Fibroblast of peridontal ligament (primary cell): ENCODE measurements around the gene RASA3.
"Not testable (repeated sequence)": the region's sequence is repeated elsewhere in the genome, so short reads cannot be mapped to it uniquely, and the experiment has no call there.

ENCODE experiments used
- DNase-seq: peaks from one replicate; pipeline ENCODE4 v3.0.0-alpha.2; 2010; ENCODE audit errors: extremely low read depth

Gene RASA3

DNA sequence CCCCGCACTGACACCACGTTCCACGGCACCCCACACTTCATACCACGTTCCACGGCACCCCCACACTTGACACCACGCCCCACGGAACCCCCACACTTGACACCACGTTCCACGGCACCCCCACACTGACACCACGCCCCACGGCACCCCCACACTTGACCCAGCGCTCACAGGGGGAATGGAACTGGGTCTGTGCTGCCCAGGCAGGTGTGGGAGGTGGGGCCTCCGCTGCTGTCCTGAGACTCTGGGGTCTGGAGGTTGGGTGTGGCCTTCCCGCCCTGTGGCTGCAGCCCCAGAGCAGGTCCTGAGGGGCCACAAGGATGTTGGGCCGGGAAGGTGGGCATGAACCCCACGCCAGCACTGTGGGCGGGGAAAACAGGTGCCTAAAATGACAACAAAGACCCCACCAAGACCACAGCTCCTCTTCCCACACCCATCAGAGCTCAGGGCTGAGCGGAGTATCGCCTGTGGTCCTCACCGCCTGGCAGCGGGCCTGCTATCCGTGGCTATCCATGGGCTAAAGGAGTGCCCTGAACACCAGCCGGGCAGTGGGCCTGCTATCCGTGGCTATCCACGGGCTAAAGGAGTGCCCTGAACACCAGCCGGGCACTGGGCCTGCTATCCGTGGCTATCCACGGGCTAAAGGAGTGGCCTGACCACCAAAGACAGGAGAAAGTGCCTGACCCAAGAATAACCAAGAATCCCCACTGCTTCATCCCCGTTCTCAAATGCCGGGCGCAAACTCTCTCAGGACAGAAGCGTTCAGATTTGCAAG lies 98.7 kb downstream of the RASA3 start:
- no peak for DNase-seq

DNA sequence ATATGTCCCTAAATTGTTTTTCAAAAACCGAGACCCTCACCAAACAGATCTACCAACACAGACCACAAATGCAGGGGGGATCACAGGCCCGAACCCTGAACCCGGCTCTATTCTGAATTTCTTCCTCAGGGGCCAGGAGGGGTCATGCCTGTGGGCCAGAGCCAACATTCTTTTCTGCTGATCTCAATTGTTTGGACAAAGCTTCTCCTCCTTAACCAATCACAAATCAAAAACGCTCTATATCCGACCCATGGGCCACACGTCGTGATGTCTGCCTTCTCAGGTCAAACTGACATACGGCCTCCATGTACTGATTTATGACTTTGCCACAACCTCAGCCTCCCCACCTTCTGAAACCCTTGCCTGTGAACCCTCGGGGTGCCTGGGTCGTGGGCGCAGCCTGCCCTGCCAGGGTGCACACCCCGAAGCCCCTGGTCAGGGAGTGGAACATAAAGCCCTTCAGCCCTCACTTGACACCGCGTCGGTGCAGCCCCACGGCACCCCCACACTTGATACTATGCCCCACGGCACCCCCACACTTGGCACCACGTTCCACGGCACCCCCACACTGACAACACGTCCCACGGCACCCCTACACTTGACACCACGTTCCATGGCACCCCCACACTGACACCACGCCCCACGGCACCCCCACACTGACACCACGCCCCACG lies 100.2 kb downstream of the RASA3 start:
- DNase-seq: peak; percentile 62

DNA sequence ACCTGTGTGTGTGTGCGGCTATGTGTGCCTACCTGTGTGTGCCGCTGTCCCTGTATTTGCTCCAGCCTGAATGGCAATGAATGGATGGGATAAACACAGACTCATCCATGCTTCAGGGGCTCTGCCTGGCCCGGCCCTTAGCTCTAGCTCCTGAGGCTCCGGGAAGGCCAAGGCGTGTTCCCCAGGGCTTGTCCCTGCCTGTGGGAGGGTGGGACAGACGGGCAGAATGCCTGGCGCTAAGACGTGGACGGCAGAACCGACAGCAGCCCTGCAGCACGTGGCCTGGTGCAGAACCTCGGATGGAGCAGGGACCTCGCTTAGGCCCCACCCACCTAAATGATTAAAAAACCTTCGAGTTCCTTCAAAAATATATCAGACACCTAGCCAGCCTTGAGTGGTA lies 100.8 kb downstream of the RASA3 start:
- no peak for DNase-seq

DNA sequence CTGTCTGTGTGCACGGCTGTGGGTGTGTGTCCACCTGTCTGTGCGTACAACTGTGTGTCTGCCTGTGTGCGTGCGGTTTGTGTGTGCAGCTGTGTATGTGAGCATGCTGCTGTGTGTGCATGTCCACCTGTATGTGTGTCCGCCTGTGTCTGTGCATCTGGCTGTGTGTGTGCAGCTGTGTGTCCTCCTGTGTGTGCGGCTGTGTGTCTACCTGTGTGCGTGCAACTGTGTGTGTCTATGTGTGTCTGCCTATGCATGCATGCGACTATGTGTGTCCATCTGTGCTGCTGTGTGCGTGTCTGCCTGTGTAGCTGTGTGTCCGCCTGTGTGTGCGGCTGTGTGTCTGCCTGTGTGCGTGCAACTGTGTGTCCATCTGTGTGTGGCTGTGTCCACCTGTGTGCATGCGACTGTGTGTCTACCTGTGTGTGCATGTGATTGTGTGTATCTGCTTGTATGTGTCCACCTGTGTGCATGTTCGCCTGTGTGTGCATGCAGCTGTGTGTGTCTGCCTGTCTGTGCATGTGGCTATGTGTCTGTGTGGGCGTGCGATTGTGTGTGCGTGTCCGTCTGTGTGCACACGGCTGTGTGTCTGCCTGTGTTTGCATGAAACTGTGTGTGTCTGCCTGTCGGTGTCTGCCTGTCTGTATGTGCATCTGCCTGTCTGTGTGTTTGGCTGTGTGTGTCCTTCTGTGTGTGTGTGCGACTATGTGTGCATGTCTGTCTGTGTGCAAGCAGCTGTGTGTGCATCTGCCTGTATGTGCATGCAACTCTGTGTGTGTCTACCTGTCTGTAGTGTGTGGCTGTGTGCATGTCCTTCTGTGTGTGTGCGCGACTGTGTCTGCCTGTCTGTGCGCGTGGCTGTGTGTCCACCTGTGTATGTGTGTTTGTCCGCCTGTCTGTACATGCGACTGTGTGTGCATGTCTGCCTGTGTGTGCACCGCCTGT lies 101.5 kb downstream of the RASA3 start:
- no peak for DNase-seq

DNA sequence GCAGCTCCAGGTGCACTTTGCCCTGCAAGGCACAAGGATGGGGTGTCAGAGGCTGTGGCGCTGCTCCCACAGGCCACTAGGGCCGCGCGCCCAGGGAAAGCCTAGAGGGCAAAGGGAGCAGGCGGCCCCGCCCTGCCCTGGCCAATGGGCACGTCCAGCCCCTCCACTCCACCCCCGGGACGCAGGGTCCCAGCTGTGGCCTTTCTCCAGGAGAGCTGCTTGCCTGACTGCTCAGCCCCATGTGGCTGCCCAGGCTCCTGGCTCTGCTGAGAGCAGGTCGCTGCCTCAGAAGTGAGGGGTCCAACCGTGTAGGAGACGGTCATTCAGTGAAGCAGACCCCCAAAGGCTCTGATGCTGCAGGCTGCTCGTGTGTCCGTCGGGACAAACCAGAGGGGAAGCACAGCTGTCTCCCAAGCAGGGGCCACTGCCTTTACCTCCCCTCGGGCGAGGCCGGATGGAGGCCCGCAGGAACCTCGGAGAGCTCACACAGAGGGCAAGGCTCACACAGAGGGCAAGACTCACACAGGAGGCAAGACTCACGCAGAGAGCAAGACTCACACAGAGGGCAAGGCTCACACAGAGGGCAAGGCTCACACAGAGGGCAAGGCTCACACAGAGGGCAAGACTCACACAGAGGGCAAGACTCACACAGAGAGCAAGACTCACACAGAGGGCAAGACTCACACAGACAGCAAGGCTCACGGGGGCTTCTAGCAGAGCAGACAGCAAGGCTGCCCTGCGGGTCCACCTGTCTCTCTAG lies 102.4 kb downstream of the RASA3 start:
- no peak for DNase-seq

DNA sequence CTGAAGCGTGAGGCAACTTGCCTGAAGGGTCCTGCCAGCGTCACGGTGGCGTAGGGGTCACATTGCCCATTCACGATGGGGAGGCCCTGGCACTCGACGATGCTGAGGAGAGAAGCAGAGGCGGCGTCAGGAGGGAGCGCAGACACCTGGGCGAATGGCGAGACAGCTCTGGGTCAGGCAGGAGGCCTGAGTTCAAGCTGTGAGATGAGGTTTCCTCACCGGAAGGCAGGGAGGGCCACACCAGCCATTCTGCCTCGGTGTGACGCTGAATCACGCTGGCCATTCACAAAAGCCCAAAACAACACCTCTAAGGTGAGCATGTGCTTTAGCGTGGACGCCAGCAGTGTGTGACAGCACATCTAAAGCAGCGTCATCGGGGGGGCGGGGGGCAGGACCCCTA lies 104.6 kb downstream of the RASA3 start:
- no peak for DNase-seq

DNA sequence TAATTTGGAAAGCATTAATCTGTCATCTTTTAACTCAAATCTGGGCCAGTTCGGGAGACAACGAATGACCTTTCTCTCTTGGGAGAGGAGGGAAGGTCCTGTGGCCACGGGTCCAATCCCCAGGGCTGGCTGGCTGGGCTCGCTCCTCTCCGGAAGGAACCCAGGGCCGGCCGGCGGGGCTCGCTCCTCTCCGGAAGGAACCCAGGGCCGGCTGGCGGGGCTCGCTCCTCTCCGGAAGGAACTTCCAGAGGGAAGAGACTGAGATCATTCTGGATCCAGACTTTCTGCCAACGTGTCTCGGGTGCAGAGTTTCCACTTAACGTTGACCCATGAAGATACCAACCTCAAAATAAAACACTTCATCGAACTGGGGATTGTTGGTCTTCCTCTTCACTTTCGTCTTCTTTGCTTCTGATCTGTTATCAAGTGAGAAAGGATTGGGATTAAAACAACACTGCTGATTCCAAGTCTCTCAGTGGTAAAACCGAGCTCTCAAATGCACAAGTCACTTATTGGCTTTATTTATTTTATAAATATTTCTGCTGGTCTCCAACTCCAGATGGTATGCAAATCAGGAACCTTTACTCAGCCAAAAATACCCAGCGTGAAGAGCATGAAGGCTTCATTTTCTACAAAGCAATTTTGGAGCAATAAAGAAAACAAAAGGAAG lies 105.2 kb downstream of the RASA3 start:
- peak; percentile 82 for DNase-seq

DNA sequence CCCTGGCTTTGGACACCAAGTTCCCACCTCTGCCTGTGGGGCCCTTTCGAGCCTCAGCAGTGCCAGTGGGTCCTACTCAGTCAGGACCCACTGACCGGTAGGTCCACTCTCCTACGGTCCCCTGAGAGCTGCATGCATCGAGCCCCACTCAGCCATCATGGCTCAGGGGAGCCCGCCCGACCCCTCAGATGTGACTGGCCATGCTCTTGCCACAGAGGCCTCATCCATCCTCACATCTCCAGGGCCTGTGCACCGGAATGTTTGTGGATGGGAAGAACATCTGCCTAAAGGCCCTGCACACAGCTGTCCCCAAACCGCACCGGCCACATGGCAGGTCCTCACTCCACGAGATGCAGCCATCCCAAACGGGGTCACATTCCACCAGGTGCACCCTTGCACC lies 105.9 kb downstream of the RASA3 start:
- DNase-seq: no peak

DNA sequence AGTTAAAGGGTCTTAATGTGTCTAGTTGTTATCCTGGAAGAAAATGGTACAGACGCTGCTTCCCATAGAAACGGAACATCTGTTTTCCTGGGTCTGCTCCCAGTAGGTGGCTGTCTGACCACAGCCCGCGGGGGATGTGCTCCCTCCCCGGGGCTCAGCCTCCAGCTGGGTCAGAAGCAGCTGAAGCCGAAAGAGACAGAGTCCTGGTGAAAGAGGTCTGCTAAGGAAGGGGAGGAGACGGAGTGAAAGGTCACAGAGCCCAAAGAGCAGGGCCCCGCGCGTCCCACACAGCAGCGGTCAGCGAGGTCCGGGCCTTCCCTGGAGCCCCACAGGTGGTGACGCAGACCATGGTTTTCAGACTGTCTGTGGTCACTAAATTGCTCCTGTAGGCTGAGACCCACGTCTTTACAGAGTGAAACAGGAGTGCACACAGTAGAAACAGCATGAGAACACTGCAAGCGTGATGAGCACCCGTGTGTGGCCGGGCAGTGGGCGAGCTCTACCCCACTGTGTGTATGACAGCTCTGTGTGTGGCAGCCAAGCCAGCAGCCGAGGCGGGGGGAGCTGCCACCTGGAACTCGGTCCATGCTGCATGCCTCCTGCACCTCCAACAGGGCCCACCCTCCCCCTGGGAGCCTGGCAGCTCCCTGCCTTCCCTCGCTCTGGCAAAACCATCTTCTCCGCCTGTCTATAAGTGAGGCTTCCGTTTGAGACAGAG lies 106.5 kb downstream of the RASA3 start:
- DNase-seq: peak; percentile 68

DNA sequence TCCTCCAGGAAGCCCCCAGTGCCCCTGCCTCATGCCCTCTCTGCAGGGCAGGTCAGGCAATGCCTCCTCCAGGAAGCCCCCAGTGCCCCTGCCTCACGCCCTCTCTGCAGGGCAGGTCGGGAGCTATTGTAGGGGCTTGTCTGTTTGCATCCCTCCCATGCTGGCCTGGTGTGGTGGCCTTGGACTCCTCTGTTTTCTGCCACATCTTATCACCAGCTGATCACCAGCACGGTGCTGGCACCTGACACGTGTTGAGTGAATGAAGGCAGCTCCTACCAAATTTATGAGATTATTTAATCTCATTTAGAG lies 107.1 kb downstream of the RASA3 start:
- no peak for DNase-seq

DNA sequence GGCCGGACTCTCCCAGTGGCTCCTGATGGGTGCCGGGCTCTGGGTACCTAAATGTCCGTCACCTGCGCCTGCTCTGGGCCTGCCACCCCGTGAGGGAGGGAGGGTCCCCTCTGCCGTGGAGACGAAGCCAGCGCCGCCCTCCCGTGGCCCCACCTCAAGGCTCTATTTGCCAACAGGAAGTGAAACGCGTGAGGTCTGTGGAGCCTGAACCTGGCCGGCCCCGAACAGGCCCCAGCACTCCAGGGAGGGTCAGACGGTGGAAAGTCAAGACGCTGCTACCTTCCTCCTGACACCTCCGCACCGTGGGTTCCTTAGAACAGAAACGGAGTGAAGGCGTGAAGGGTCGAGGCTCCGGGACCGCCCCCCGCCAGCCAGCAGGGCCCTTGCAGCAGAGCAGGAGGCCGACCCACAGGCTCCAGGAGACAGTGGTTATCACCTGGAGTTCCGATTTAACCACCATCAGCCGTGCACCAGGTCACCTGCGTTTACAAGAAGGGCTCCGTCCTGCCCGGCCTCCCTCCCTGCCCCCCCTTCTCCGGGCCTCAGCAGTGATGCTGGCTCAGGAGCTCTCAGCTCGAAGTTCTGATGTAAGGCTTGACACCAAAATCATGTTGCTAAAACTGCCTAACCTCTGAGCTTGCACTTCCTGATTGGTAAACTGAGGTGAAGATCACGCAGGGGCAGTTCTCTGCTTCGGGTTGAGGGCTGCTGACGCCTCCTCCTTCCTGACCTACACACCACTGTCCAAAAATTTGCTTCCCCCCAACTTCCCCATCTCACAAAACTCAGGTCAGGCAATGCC lies 107.6 kb downstream of the RASA3 start:
- DNase-seq: no peak

DNA sequence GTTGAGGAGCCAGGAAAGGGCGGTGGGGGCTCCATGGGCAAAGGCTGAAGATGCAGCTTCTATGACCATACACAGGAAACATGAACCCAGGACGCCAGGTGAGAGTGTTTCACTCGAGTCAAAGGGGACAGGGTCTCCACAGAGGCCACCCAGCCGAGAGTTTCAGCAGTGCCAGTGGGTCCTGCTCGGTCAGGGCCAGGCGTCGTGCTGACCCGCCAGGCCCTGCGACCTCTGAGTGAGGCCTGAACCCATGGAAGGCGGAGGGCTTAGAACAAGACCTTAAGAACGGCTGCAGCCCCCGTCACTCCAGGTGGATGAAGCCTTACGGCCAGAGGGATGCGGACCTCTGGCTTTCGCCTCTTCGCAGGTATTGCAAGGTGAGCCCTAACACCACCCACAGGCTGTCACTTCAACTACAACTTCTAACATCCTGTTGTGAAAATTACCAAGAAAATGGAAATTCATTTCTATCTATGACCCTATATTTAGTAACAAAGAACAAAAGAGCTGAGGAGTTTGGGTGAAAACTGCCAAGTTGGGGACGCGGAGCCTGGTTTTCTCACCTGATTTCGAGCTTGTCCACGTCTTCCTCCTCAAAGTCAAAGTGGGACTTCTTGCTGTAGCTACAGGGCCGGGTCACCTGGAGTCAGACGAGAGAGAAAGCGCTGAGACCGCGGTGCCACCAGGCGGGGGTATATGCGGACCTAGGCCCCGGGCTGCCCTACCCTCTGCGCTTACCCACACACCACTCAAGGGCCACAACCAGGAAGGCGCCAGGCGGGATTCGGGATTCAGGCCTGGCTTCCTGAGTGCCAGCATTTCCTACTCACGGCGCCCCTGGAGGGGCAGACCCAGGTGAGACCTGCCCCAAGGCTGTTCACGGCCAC lies 108.5 kb downstream of the RASA3 start:
- no peak for DNase-seq

DNA sequence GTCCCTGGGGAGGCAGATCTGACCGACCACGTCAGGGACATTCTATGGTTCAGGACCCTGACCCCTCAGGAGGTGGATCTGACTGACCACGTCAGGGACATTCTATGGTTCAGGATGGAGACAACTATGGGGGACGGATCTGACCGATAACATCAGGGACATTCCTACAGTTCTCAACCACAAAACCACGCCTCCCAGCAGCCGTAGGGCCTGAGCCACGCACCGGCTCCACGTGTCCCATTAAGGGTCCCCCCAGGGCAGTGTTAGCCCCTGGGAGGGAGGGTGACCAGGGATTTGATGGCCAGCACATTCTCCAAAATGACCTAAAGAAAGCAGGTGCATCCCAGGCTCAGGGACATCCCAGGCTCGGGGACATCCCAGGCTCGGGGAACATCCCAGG lies 109.5 kb downstream of the RASA3 start:
- no peak for DNase-seq

DNA sequence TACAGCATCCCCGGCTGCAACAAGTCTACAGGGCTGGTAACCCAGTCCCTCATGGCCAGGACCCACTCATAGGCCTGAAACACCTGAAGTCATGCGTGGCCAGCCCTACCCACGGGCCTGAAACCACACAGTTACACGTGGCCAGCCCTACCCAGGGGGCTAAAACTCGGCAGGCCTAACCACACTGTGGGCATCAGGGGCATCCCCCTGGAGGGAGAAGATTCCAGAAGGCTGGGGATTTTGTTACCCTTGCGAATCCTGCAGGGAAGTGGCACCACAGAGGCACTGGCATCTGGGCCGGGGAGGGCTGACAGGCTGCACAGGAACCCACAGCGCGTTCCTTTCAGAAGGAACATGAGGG lies 110.1 kb downstream of the RASA3 start:
- no peak for DNase-seq

DNA sequence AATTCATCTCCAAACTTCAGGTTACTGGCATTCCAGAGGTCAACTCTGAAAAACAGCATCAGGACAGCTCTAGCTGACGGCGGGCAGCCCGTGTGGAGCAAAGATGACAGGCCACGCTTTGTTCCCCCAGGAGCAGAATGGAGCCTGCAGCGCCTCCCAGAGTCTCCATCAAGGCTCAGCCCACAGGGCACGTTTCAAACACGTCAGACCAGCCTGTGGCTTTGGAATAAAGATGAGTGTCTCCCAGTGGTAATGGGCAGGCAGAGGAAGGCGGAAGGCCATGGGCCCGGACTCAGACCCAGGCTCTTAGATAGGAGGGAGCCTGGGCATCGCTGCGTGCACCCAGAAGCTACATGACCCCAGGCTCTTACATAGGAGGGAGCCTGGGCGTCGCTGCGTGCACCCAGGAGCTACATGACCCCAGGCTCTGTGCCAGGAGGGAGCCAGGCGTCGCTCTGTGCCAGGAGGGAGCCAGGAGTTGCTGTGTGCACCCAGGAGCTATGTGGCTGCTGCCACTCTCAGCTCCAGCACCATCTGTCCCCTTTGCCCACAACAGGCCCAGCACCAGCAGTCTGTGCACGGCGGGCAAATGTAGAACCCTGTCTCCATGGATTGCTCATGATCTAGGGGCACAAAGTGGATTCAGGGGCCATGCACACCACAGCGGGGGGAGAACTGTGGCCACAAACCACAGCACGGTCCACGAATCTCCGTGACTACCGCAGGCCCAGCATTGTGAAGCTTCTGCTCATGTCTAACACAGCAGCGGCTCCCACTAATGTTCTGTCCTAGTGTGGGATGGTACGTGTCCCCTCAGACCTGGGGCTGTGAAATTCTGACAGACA lies 110.7 kb downstream of the RASA3 start:
- no peak for DNase-seq

DNA sequence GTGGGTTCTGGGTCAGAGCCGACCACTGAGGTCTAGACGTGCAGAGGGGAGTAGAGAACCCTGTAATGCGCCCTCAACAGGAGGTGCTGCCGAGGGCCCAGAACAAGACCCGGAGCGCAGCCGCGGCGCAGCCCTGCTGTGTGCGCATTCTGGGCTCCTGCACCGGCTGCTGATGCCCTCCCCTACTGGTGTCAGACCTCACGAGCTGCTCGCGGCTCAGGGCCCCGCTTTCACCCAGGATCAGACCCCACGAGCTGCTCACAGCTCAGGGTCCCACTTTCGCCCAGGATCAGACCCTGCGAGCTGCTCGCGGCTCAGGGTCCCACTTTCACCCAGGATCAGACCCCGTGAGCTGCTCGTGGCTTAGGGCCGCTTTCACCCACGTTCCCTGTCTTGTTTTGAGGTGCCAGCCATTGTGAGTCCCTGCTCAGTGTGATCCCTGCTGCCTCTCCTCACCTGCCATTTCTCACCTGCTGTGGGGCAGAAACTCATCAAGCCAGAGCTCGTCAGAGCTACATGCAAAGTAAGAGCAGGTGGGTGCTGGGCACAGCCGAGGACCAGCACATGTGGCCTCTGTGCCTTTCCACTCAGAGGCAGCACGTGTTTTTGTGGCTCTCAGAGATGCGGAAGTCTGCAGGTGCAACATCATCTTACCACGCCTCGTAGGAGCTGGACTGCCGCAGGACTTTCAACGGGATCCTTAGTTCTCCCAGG lies 111.5 kb downstream of the RASA3 start:
- no peak for DNase-seq

DNA sequence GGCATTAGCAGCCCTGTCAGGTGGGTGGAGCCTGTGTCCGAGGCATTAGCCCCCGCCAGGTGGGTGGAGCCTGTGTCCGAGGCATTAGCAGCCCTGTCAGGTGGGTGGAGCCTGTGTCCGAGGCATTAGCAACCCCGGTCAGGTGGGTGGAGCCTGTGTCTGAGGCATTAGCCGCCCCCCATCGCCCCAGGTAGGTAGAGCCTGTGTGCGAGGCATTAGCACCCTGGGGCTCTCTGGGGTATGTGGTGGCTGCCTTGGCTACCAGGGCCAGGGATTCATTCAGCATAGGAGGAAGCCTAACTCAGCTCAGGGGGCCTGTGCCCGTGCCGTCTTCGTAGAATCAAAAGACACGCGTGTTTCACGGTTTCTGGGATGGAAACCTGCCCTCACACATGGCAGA lies 112.3 kb downstream of the RASA3 start:
- DNase-seq: not testable (repeated sequence)
